A172 (cell line): ENCODE measurements around the gene SLC7A4. TPM values are rescaled to one million over a fixed set of nuclear protein-coding genes. Genes with fewer than 3 reads are reported as not detected.
A peak's percentile ranks its signal among the peaks of the same experiment; 100 is the strongest.
"Not testable (repeated sequence)": the region's sequence is repeated elsewhere in the genome, so short reads cannot be mapped to it uniquely, and the experiment has no call there.

Source experiments
- DNase-seq: peaks from one replicate; pipeline ENCODE4 v3.0.0-alpha.2; 2015; ENCODE audit warnings: low spot score
- total RNA-seq: library from RNA; depleted of rRNA; stranded (reverse); fragments of >200 nt; shearing (Covaris generic); gene quantifications from 2 replicates; pipeline ENCODE4 v1.2.3, GENCODE V29; 2014

SLC7A4 gene
- total RNA-seq, 1 experiment from 2014 or later, result not detected

- no peak for DNase-seq
These were observed 32.8 kb upstream of the SLC7A4 start for GRCh38 chr22:21064917-21065864.

- DNase-seq, result not testable (repeated sequence)
These were observed 32.1 kb upstream of the SLC7A4 start for GRCh38 chr22:21064425-21064824.

GRCh38 chr22:21061660-21062321 is 29.4 kb upstream of the SLC7A4 start:
- not testable (repeated sequence) for DNase-seq

GRCh38 chr22:21060363-21060762 is 28.0 kb upstream of the SLC7A4 start:
- DNase-seq, result not testable (repeated sequence)

- DNase-seq, result no peak
These were observed 23.5 kb upstream of the SLC7A4 start for GRCh38 chr22:21055880-21056319.

- DNase-seq, result no peak
These were observed 23.1 kb upstream of the SLC7A4 start for GRCh38 chr22:21055564-21055834.

GRCh38 chr22:21054714-21055563 is 22.6 kb upstream of the SLC7A4 start:
- DNase-seq, result no peak

GRCh38 chr22:21054046-21054713 is 21.8 kb upstream of the SLC7A4 start:
- no peak for DNase-seq

- DNase-seq, result no peak
These were observed 20.5 kb upstream of the SLC7A4 start for GRCh38 chr22:21052715-21053459.

- peak; percentile 29 for DNase-seq
These were observed 19.6 kb upstream of the SLC7A4 start for GRCh38 chr22:21051831-21052400.

GRCh38 chr22:21051145-21051830 is 18.9 kb upstream of the SLC7A4 start:
- no peak for DNase-seq

GRCh38 chr22:21048965-21049364 is 16.6 kb upstream of the SLC7A4 start:
- not testable (repeated sequence) for DNase-seq

- not testable (repeated sequence) for DNase-seq
These were observed 16.1 kb upstream of the SLC7A4 start for GRCh38 chr22:21048448-21048847.

GRCh38 chr22:21047730-21048129 is 15.4 kb upstream of the SLC7A4 start:
- DNase-seq, result no peak

GRCh38 chr22:21047035-21047661 is 14.8 kb upstream of the SLC7A4 start:
- no peak for DNase-seq

GRCh38 chr22:21045585-21046294 is 13.4 kb upstream of the SLC7A4 start, which contains the start of gene LRRC74B:
TSS of gene LRRC74B (plus strand) at chr22:21045946. CDS start at chr22:21045987, 41 bp downstream.
- DNase-seq, result peak; percentile 67

GRCh38 chr22:21044931-21045584 is 12.7 kb upstream of the SLC7A4 start:
- DNase-seq, result peak; percentile 48
